DND-41 (cell line): ENCODE results near the gene PDCD11.

Source experiments
- CTCF ChIP-seq: IDR thresholded peaks from 2 replicates; pipeline ENCODE4 v1.5.1; 2012; ENCODE audit warnings: borderline replicate concordance, low read length, moderate library complexity, mild to moderate bottlenecking; ENCODE audit not compliant: poor library complexity, severe bottlenecking; ENCODE audit errors: extremely low read depth
- EZH2 ChIP-seq: IDR thresholded peaks from 3 replicates; pipeline ENCODE4 v1.6.1; 2012; ENCODE audit warnings: borderline replicate concordance, low read depth, mild to moderate bottlenecking, moderate library complexity, low read length, inconsistent platforms; ENCODE audit not compliant: severe bottlenecking

GRCh38 chr10:103423748-103424147 lies 27.3 kb downstream of the PDCD11 start:
- TF ChIP-seq CTCF (no peak), EZH2 (no peak)
